WI38 (cell line): Measurements from ENCODE around the gene MPPED1.

ENCODE experiments used
- H3K4me3 ChIP-seq: 2 replicates; pipeline ENCODE4 v1.5.1; 2011; ENCODE audit warnings: low read depth, mild to moderate bottlenecking, control low read depth, low read length
- TF ChIP-seq, protein P1 (sequence below): IDR thresholded peaks from 2 replicates; pipeline ENCODE4 v1.5.1; 2012; ENCODE audit warnings: low read depth, mild to moderate bottlenecking, control low read depth, low read length

MPPED1 gene

GRCh38 chr22:43474161-43475101 is 62.6 kb downstream of the MPPED1 start:
- TF ChIP-seq, protein P1, sequence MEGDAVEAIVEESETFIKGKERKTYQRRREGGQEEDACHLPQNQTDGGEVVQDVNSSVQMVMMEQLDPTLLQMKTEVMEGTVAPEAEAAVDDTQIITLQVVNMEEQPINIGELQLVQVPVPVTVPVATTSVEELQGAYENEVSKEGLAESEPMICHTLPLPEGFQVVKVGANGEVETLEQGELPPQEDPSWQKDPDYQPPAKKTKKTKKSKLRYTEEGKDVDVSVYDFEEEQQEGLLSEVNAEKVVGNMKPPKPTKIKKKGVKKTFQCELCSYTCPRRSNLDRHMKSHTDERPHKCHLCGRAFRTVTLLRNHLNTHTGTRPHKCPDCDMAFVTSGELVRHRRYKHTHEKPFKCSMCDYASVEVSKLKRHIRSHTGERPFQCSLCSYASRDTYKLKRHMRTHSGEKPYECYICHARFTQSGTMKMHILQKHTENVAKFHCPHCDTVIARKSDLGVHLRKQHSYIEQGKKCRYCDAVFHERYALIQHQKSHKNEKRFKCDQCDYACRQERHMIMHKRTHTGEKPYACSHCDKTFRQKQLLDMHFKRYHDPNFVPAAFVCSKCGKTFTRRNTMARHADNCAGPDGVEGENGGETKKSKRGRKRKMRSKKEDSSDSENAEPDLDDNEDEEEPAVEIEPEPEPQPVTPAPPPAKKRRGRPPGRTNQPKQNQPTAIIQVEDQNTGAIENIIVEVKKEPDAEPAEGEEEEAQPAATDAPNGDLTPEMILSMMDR = no peak
- H3K4me3 ChIP-seq = no peak overlapping the region

- no peak overlapping the region for H3K4me3 ChIP-seq
- TF ChIP-seq, protein P1 = no peak
These were observed 63.8 kb downstream of the MPPED1 start for GRCh38 chr22:43475549-43476076.

DNA sequence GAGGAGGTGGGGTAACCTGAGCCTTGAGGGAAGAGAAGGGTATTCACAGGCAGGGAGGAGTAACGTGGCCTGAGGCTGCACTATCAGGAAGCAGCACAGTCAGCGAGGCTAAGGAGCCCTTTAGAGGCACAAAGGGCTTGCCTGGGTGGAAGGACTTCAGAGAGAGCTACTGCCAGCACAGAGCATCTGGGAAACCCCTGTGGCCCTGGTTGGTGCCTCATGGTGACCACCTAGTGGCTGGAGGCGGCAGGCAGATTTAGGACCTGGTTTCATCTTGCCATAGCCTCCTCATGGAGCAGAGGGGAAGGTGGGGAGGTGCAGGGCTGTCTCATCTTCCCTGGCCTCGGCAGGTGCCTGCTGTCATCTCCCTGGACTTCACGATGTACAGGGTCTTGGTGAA is 64.5 kb downstream of the MPPED1 start:
- no peak overlapping the region for H3K4me3 ChIP-seq
- TF ChIP-seq, protein P1 = no peak

DNA sequence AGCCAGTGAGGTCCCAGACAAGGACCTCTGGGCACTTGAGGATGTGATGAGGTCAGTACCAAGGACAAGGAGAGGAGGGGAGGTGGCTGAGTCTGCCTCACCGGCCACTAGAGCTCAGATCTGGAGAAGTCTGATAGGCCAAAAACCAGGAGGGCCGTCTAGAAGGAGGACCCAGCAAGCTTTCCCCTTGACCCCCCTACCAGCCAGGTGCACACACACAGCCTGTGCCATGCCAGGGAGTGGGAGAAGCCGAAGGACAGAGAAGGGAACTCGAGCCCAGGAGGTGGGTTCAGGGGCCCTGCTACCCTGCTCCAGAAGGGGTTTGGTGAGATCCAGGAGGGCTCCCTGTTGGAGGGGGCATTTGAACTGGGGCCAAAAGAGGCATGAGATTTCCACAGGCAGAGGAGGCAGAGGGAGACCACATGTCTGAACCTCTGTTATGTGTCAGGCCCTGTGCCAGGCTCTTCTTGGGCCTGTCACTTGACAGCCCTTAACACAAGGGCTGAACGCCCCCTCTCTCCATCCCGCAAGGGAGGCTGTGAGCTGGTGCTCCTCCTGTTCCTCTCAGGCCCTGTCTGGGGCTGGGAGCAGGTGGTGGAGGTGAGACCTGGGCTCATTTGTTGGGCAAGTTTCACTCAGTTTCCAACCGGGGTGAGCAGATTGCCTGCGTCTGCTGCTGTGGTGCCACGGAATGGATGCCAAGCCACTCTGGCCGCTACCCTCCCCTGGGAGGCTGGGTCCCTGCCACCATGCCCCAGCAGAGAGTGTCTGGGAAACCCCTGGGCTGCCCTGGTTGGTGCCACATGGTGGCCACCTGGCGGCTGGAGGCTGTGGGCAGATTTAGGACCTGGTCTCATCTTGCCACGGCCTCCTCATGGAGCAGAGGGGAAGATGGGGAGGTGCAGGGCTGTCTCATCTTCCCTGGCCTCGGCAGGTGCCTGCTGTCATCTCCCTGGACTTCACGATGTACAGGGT is 65.2 kb downstream of the MPPED1 start:
- no peak overlapping the region for H3K4me3 ChIP-seq
- TF ChIP-seq, protein P1 = no peak

GRCh38 chr22:43477966-43478365 is 66.2 kb downstream of the MPPED1 start:
- H3K4me3 ChIP-seq = no peak overlapping the region
- TF ChIP-seq, protein P1 = no peak

- no peak overlapping the region for H3K4me3 ChIP-seq
- TF ChIP-seq, protein P1 = no peak
These were observed 66.9 kb downstream of the MPPED1 start for GRCh38 chr22:43478621-43479300.
